Lower lobe of right lung (tissue), 2 donors: ENCODE results near the gene POP7. TPM values are rescaled to one million over a fixed set of nuclear protein-coding genes. Genes with fewer than 3 reads are reported as not detected.

Experiments used
- ATAC-seq, 2 donors: fragments of 200-7000 bp; cut with Tn5 transposase; one replicate each; pipeline ENCODE4 v1.9.1; 2020 to 2022; ENCODE audit warnings: mild to moderate bottlenecking in 2 of 2, moderate library complexity in 2 of 2
- DNase-seq: peaks from one replicate; pipeline ENCODE4 v3.0.0-alpha.2; 2020
- H3K27ac ChIP-seq: fragments of 200-600 bp; one replicate; pipeline ENCODE4 v1.8.0; 2022
- H3K27me3 ChIP-seq: fragments of 200-600 bp; one replicate; pipeline ENCODE4 v1.8.0; 2022; ENCODE audit warnings: low read depth
- H3K36me3 ChIP-seq: fragments of 200-600 bp; one replicate; pipeline ENCODE4 v1.8.0; 2022; ENCODE audit warnings: mild to moderate bottlenecking
- H3K4me1 ChIP-seq: fragments of 200-600 bp; one replicate; pipeline ENCODE4 v1.8.0; 2022
- H3K4me3 ChIP-seq: fragments of 200-600 bp; one replicate; pipeline ENCODE4 v1.8.0; 2022; ENCODE audit warnings: mild to moderate bottlenecking
- H3K9me3 ChIP-seq: fragments of 200-600 bp; one replicate; pipeline ENCODE4 v1.8.0; 2022
- CTCF ChIP-seq: fragments of 200-600 bp; IDR thresholded peaks from one replicate; pipeline ENCODE4 v1.8.0; 2022; ENCODE audit warnings: antibody characterized with exemption, mild to moderate bottlenecking
- intact Hi-C: fragments of 100-400 bp; cut with DNase I; formaldehyde crosslinking; loops from one replicate; pipeline ENCODE4 v1.11.0; 2022
- total RNA-seq: library from RNA; stranded (reverse); fragmentation: NEBNext Ultra II Directional; extraction: Animal tissue kit (Norgen Biotek cat#: 25700); gene quantifications from one replicate; pipeline ENCODE4 v1.2.1, GENCODE V29; 2021
- donor health status: DM: no; HTN: yes; CAD: no; lungs with severe emphysema.

The POP7 gene
- total RNA-seq, 1 donor from 2014 or later = 21.5 TPM

DNA sequence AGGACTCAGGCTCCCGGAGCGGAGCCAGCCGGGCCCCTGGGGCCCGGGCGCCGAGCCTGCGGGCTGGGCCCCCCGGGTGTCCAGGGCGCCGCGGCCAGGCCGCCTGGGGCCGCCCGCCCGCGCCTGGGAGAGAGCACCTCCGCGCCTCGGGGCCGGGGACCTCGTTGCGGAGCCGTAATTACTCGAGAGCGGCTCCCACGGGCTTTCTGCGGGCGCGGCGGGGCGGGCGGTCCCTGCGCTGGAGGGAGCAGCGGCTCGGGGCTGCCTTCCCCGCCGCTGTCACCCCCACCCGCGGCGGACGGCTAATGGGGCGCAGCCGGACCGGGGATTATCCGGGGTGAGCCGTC is 30.8 kb upstream of the POP7 start:
- TF ChIP-seq CTCF = no peak
- no peak for DNase-seq
- H3K36me3 ChIP-seq = peaks cover 39% of the 10 kb centered on the region
- no peaks in the 10 kb centered on the region for H3K9me3 ChIP-seq
- H3K27ac ChIP-seq = peak overlapping the region; percentile 98
- intact Hi-C loops = no loop called here
- H3K4me1 ChIP-seq = peaks cover 33% of the 10 kb centered on the region
- H3K4me3 ChIP-seq = peak overlapping the region; percentile 95
- ATAC-seq = peak in 1 of 2 donors; percentile 2
- no peaks in the 10 kb centered on the region for H3K27me3 ChIP-seq

- no peak for TF ChIP-seq CTCF
- H3K27ac ChIP-seq = peak overlapping the region; percentile 98
- H3K4me1 ChIP-seq = peaks cover 40% of the 10 kb centered on the region
- H3K27me3 ChIP-seq = no peaks in the 10 kb centered on the region
- intact Hi-C loops = no loop called here
- ATAC-seq = peak; percentile 46 to 47
- DNase-seq = peak; percentile 92
- H3K36me3 ChIP-seq = peaks cover 46% of the 10 kb centered on the region
- H3K9me3 ChIP-seq = no peaks in the 10 kb centered on the region
- H3K4me3 ChIP-seq = peak overlapping the region; percentile 95
These were observed 30.2 kb upstream of the POP7 start for GRCh38 chr7:100675581-100676350.

DNA sequence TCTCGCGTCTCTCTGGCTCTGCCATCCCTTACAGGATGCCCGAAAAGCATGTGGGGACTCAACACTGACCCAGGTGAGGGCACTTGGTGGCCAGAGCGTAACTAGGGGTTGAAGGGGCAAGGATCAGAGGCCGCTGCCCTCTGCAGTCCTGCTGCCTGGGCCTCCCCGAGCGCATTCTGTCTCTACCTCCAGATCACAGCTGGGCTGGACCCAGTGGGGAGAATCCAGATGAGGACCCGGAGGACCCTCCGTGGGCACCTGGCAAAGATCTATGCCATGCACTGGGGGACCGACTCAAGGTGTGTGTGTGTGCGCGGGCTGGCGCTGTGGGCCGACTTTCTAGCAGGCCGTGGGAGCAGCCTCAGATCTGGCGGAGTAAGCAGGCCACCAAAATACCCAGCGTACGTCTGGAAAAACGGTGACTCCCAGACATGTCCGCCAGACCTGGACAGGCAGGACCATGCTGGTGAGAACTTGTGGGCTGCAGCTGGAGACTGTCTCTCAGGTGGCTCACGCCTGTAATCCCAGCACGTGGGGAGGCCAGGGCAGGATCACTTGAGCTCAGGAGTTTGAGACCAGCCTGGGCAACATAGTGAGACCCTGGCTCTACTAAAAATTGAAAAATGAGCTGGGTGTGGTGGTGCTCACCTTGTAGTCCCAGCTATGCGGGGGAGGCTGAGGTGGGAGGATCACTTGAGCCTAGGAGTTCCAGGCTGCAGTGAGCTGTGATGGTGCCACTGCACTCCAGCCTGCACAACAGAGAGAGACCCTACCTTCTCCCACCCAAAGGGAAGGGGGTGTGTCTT is 29.2 kb upstream of the POP7 start:
- Histone ChIP-seq H3K4me1 (peaks cover 41% of the 10 kb centered on the region), H3K36me3 (peaks cover 55% of the 10 kb centered on the region), H3K27ac (peak overlapping the region; percentile 98), H3K9me3 (no peaks in the 10 kb centered on the region), H3K27me3 (no peaks in the 10 kb centered on the region), H3K4me3 (peak overlapping the region; percentile 95)
- intact Hi-C loops = no loop called here
- no peak for TF ChIP-seq CTCF
- DNase-seq (peak; percentile 50), ATAC-seq (no peak)

DNA sequence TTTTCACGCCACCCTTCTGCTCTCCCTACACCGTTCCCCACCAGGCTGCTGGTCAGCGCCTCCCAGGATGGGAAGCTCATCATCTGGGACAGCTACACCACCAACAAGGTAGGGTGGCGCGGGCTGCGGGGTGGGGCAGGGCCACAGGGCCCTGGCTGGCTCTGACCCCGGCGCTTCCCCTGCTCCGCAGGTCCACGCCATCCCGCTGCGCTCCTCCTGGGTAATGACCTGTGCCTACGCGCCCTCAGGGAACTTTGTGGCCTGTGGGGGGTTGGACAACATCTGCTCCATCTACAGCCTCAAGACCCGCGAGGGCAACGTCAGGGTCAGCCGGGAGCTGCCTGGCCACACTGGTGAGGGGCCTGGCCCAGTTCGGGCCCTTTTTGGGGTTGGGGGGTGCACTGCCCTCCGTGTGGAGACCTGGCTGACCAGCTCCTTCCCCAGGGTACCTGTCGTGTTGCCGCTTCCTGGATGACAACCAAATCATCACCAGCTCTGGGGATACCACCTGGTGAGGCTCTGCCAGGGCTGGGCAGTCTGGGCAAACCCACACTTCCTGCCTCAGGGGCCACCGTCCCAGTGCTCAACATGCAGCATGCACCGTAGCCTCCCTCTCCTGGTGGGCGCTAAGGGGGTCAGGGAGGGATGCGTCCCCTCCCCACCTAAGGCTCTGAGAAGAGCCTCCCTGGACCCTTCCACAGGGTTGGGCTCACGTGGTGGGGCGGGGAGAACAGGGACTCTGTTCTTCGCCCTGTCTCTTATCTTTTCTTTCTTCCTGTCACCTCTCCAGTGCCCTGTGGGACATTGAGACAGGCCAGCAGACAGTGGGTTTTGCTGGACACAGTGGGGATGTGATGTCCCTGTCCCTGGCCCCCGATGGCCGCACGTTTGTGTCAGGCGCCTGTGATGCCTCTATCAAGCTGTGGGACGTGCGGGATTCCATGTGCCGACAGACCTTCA is 28.3 kb upstream of the POP7 start:
- Histone ChIP-seq H3K9me3 (no peaks in the 10 kb centered on the region), H3K27ac (no peak overlapping the region), H3K36me3 (peaks cover 64% of the 10 kb centered on the region), H3K27me3 (no peaks in the 10 kb centered on the region), H3K4me1 (peaks cover 41% of the 10 kb centered on the region), H3K4me3 (no peak overlapping the region)
- TF ChIP-seq CTCF = no peak
- DNase-seq = peak; percentile 50
- no peak for ATAC-seq
- intact Hi-C loops = no loop called here
